HepG2 (cell line): ENCODE results near the gene TOM1L2. TPM values are rescaled to one million over a fixed set of nuclear protein-coding genes. Genes with fewer than 3 reads are reported as not detected.

Experiments used
- DNMT1 ChIP-seq: sonication (generic); formaldehyde crosslinking; IDR thresholded peaks from 2 replicates; pipeline ENCODE4 v1.5.1; 2020; ENCODE audit warnings: mild to moderate bottlenecking, missing genetic modification reagents
- EEA1 ChIP-seq: sonication (generic); formaldehyde crosslinking; IDR thresholded peaks from 2 replicates; pipeline ENCODE4 v1.5.1; 2020; ENCODE audit warnings: mild to moderate bottlenecking, missing genetic modification reagents, borderline replicate concordance
- ETS1 ChIP-seq: sonication (generic); formaldehyde crosslinking; IDR thresholded peaks from 2 replicates; pipeline ENCODE4 v1.4.0; 2020; ENCODE audit warnings: missing genetic modification reagents
- JUN ChIP-seq: sonication (generic); formaldehyde crosslinking; IDR thresholded peaks from 2 replicates; pipeline ENCODE4 v1.4.0; 2020; ENCODE audit warnings: mild to moderate bottlenecking, missing genetic modification reagents
- KMT2A ChIP-seq: sonication (generic); formaldehyde crosslinking; IDR thresholded peaks from 2 replicates; pipeline ENCODE4 v1.4.0; 2020; ENCODE audit warnings: missing genetic modification reagents
- PHF8 ChIP-seq: sonication (generic); formaldehyde crosslinking; IDR thresholded peaks from 2 replicates; pipeline ENCODE4 v1.5.0; 2020; ENCODE audit warnings: missing genetic modification reagents
- RNF219 ChIP-seq: sonication (generic); formaldehyde crosslinking; IDR thresholded peaks from 2 replicates; pipeline ENCODE4 v1.5.0; 2020; ENCODE audit warnings: mild to moderate bottlenecking, missing genetic modification reagents
- TCF12 ChIP-seq, 2 experiments: fragments of 450-650 bp in 1 of 2; sonication (generic) in 1 of 2; formaldehyde crosslinking in 1 of 2; IDR thresholded peaks; 2 replicates each; pipeline versions ENCODE4 v1.6.1 to v1.8.0; 2017 to 2022; ENCODE audit warnings: antibody characterized with exemption in 1 of 2, mild to moderate bottlenecking in 1 of 2, missing genetic modification reagents in 1 of 2, moderate library complexity in 1 of 2
- THAP11 ChIP-seq: IDR thresholded peaks from 2 replicates; pipeline ENCODE4 v1.6.1; 2016; ENCODE audit warnings: missing biosample characterization, missing genetic modification reagents
- XRCC5 ChIP-seq: fragments of 200-400 bp; formaldehyde crosslinking; optimal IDR thresholded peaks from 2 replicates; pipeline ENCODE3; 2017; ENCODE audit warnings: mild to moderate bottlenecking, low read length
- ZBTB1 ChIP-seq: sonication (generic); formaldehyde crosslinking; IDR thresholded peaks from 2 replicates; pipeline ENCODE4 v1.4.0; 2020; ENCODE audit warnings: missing genetic modification reagents, borderline replicate concordance
- ZBTB20 ChIP-seq: sonication (generic); formaldehyde crosslinking; IDR thresholded peaks from 2 replicates; pipeline ENCODE4 v1.8.1; 2023; ENCODE audit warnings: missing genetic modification reagents, low read depth, mild to moderate bottlenecking, borderline replicate concordance
- ZHX1 ChIP-seq: sonication (generic); formaldehyde crosslinking; IDR thresholded peaks from 2 replicates; pipeline ENCODE4 v1.8.1; 2022; ENCODE audit warnings: low read depth, mild to moderate bottlenecking, missing genetic modification reagents
- ZMYM4 ChIP-seq: sonication (generic); formaldehyde crosslinking; IDR thresholded peaks from 2 replicates; pipeline ENCODE4 v1.8.1; 2023; ENCODE audit warnings: mild to moderate bottlenecking, missing genetic modification reagents
- ZNF230 ChIP-seq: sonication (generic); formaldehyde crosslinking; IDR thresholded peaks from 2 replicates; pipeline ENCODE4 v1.4.0; 2020; ENCODE audit warnings: mild to moderate bottlenecking, missing genetic modification reagents
- ZNF350 ChIP-seq: sonication (generic); formaldehyde crosslinking; IDR thresholded peaks from 2 replicates; pipeline ENCODE4 v1.4.0; 2020; ENCODE audit warnings: mild to moderate bottlenecking, low read depth, missing genetic modification reagents, borderline replicate concordance
- ZNF501 ChIP-seq: sonication (generic); formaldehyde crosslinking; IDR thresholded peaks from 2 replicates; pipeline ENCODE4 v1.5.1; 2020; ENCODE audit warnings: mild to moderate bottlenecking, moderate library complexity, missing genetic modification reagents
- ZNF629 ChIP-seq: sonication (generic); formaldehyde crosslinking; conservative IDR thresholded peaks from 2 replicates; pipeline ENCODE4 v1.5.0; 2020; ENCODE audit warnings: missing genetic modification reagents
- polyA plus RNA-seq, 8 experiments: library from polyadenylated mRNA; depleted of rRNA in 3 of 8; stranded (reverse) in 7 of 8; unstranded in 1 of 8; fragments of >200 nt; fragmentation: Illumina TruSeq in 4 of 8; extraction: Trizol in 4 of 8; gene quantifications; 2 replicates each; pipeline versions ENCODE4 v1.2.1 to v1.2.3, GENCODE V29; 2011 to 2016; ENCODE audit warnings: low read depth in 4 of 8, missing spikeins in 1 of 8, mixed read lengths in 1 of 8; ENCODE audit not compliant: insufficient read depth in 1 of 8
- total RNA-seq, 5 experiments: library from RNA; depleted of rRNA; stranded (reverse); fragments of >200 nt; fragmentation: Illumina TruSeq; extraction: Trizol; gene quantifications; 2 replicates each; pipeline ENCODE4 v1.2.3, GENCODE V29; 2016; ENCODE audit warnings: low read depth in 1 of 5
- TF ChIP-seq, protein P1 (sequence below): sonication (generic); formaldehyde crosslinking; IDR thresholded peaks from 2 replicates; pipeline ENCODE4 v1.4.0; 2020; ENCODE audit warnings: low read depth, mild to moderate bottlenecking, missing genetic modification reagents
- TF ChIP-seq, protein P2 (sequence below): IDR thresholded peaks from 2 replicates; pipeline ENCODE4 v1.6.1; 2016; ENCODE audit warnings: missing compliant biosample characterization, missing genetic modification reagents, borderline replicate concordance

TOM1L2 gene
- total and polyA plus RNA-seq, 2 of the 13 experiments (the other 11 are each of a cell fraction or from before 2014, with no cell fraction given) = 4.7 to 7.4 TPM

GRCh38 chr17:17835415-17836249, 136.6 kb downstream of the TOM1L2 start (continued):
- TF ChIP-seq PHF8 (CRISPR knock-in tag) = no peak
- 0 out of 2 replicates have a peak, but pooled peaks have one; percentile 34 for TF ChIP-seq ZNF350 (CRISPR knock-in tag)
- TF ChIP-seq EEA1 (CRISPR knock-in tag) = no peak
- TF ChIP-seq, protein P1, sequence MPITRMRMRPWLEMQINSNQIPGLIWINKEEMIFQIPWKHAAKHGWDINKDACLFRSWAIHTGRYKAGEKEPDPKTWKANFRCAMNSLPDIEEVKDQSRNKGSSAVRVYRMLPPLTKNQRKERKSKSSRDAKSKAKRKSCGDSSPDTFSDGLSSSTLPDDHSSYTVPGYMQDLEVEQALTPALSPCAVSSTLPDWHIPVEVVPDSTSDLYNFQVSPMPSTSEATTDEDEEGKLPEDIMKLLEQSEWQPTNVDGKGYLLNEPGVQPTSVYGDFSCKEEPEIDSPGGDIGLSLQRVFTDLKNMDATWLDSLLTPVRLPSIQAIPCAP = 0 out of 2 replicates have a peak, but pooled peaks have one; percentile 79
- no peak for TF ChIP-seq ETS1 (CRISPR knock-in tag)
- TF ChIP-seq ZNF230 = peak; percentile 61; the same call in 1 of the 2 replicates
- TF ChIP-seq, protein P2, sequence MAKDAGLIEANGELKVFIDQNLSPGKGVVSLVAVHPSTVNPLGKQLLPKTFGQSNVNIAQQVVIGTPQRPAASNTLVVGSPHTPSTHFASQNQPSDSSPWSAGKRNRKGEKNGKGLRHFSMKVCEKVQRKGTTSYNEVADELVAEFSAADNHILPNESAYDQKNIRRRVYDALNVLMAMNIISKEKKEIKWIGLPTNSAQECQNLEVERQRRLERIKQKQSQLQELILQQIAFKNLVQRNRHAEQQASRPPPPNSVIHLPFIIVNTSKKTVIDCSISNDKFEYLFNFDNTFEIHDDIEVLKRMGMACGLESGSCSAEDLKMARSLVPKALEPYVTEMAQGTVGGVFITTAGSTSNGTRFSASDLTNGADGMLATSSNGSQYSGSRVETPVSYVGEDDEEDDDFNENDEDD (CRISPR knock-in tag) = peak; percentile 95; the same call in 1 of the 2 replicates
- TF ChIP-seq THAP11 (CRISPR knock-in tag) = peak; percentile 9; the same call in 1 of the 2 replicates
- no peak for TF ChIP-seq DNMT1 (CRISPR knock-in tag)
- no peak for TF ChIP-seq KMT2A (CRISPR knock-in tag)
- TF ChIP-seq RNF219 (CRISPR knock-in tag) = peak; percentile 89; the same call in 1 of the 2 replicates
- TF ChIP-seq ZMYM4 (CRISPR knock-in tag) = peak; percentile 49; the same call in 1 of the 2 replicates
- 0 out of 2 replicates have a peak, but pooled peaks have one; percentile 5 for TF ChIP-seq ZBTB1
- peak; percentile 60; the same call in 1 of the 2 replicates for TF ChIP-seq JUN (CRISPR knock-in tag)
- TF ChIP-seq ZHX1 (CRISPR knock-in tag) = no peak
- TF ChIP-seq XRCC5 = no peak
- peak; percentile 13; the same call in 1 of the 2 replicates for TF ChIP-seq ZNF629 (CRISPR knock-in tag)
- no peak for TF ChIP-seq TCF12 (IDR thresholded peaks at IDR 0.05)
- no peak for TF ChIP-seq TCF12 (CRISPR knock-in tag; IDR thresholded peaks at IDR 0.05)
- peak; percentile 85; the same call in 1 of the 2 replicates for TF ChIP-seq ZBTB20 (CRISPR knock-in tag)
- peak; percentile 91 for TF ChIP-seq ZNF501 (CRISPR knock-in tag)
